ENCODE results near the gene CCDC167.
A peak's percentile ranks its signal among the peaks of the same experiment; 100 is the strongest.

The CCDC167 gene

DNA sequence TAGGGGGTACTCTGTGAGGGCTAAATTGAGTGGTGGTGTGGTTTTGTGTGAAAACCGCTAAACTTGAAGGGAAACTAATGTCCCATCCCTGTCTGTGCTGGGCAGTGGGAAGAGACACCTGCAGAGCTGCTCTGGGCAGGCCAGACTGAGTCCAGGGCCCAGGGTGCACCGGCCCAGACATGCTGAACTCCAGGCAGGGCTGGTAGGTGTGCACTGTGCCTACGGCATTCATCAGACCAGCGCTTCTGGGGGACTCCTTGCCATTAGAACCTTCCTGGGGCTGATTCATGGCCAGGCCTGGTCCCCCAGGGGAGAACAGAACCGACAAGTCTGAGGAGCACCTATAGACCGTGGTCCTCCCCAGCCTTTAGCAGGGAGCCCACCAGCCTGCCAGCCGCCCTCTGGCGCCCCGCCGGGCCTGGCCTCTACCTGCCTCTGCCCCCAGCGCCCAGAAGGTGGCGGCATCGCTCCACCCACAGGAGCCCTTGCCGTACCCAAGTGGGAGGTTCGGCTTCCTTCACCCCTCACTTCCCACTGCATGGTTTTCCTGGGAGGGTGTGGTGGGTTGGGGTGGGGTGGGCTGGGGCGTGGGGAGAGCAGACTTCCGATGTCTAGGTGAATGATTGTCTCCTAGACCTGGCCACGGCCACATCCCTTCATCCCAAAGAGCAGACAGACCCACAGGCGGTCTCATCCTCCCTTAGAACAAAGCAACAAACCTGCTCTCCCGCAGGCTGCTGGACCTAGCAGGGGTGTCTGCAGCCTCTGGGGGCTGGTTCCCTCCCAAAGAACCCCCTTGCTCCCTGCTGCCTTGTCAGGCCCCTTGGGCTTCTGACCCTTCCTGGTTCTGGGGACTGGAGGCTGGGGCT is 15.5 kb downstream of the CCDC167 start:
- DNase-seq (ENCODE audit: low read depth), result no peak
- TF ChIP-seq CTCF (IDR thresholded peaks at IDR 0.05; ENCODE audit: control insufficient read depth, insufficient read depth, low read depth, low read length, missing control alignments), result peak; percentile 92
- no peak overlapping the region for H3K4me3 ChIP-seq (ENCODE audit: control insufficient read depth, low read depth, low read length)

DNA sequence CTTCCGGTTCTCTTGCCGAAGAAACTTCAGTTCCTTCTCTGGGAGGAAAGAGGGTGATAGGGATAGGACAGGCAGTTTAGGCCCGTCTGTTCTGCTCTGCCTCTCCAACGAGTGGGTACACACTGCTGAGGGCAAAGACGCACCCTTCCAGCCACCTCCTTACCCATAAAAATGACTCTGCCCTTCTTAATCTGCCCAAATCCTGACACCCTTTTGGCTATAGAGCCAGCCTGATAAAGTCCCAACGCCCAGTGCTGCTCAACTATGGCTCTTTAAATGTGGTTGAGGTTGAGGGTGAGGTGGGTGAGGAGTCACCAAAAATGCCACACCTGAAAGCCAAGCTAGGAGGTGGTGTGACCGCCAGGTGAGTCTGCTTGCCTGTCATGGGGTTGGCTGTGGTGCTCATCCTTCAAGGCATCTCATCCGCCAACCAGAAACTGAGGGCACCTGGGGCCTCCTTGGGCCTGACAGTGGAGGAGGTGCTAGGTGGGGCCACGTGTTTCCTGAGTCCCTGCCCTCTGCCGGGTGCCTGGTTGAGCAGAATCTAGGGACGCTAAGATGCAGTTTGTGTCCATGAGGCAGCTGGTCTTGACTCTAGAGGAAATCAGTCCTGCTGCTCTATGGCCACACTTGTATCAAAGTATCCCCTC is 16.3 kb downstream of the CCDC167 start:
- TF ChIP-seq CTCF (IDR thresholded peaks at IDR 0.05; ENCODE audit: control insufficient read depth, insufficient read depth, low read depth, low read length, missing control alignments), result no peak
- DNase-seq (ENCODE audit: low read depth), result no peak

GRCh38 chr6:37482606-37483251 is 17.0 kb downstream of the CCDC167 start:
- no peak overlapping the region for H3K4me3 ChIP-seq (ENCODE audit: control insufficient read depth, low read depth, low read length)
- no peak for TF ChIP-seq CTCF (IDR thresholded peaks at IDR 0.05; ENCODE audit: control insufficient read depth, insufficient read depth, low read depth, low read length, missing control alignments)

More for the DNA sequence above, 16.3 kb downstream of the CCDC167 start:
- H3K4me3 ChIP-seq (ENCODE audit: control insufficient read depth, low read depth, low read length), result no peak overlapping the region

DNA sequence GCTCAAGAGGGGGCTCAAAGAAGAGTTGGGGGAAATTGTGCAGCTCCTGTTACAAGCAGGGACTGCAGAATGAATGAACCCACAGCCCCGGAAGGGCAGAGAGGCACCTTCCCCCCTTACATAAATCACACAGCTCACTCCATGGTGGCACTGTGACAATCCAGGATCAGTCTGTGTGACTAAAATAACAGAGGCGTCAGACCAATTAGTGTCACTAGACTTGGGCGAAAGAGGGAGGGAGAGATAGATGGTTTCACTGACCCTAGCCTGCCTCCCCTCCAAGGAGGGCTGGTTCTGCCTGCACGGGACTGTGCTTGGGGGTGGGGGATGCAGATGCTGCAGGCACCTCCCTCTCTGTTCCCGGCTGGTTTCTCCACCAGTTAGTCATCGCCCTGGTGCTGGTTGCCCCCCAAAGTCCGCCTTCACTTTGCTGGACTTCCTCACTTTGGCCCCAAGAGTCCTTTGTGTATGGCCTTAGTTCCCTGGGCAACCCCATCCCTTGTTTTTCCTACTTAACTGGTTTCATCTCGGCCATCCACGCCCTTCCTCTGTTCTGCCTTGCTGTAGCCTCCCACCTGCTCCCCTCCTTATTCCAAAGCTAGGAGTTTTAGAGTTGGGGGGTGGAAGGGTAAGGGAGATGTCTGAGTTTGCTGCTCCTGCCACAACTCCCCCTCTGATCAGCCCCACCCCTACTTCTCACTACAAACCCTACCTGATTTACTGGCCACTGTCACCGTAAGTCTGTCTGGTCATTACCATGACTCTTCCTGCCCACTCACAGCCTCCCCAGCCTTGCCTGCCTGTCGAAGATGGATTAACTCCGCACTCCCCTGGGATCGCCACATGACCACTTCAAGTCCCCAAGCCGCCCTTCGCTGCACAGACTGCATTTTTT is 17.7 kb downstream of the CCDC167 start:
- no peak for DNase-seq (ENCODE audit: low read depth)
- no peak for TF ChIP-seq CTCF (IDR thresholded peaks at IDR 0.05; ENCODE audit: control insufficient read depth, insufficient read depth, low read depth, low read length, missing control alignments)
- no peak overlapping the region for H3K4me3 ChIP-seq (ENCODE audit: control insufficient read depth, low read depth, low read length)

More at GRCh38 chr6:37482606-37483251, 17.0 kb downstream of the CCDC167 start:
- DNase-seq (ENCODE audit: low read depth), result no peak

DNA sequence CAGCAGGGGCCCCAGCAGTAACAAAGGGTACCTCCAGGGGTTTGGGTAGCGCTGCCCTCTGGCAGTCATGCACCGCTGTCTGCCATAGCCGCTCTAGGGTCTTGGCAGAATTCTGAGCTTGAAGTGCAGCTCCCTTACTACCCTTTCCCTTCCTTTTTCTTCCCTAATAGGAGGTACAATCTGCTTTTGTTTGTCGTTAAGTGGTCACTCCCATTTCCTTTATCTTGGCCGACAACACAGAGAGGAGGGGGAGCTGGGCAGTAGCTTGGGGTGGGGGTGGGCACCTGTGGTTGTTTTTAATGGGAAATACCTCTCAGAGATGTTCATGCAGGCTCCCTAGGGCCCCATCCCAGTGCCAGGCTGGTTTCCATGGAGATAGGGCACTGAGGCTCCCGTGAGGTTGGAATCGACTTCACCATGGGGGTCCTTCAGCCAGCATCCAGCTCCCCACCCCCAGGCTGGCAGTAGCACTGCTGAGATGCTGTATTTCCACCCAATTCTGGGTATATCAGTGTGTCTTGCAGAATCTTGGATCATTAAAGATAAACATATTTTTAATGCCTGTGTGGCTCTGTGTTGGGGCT is 18.6 kb downstream of the CCDC167 start:
- H3K4me3 ChIP-seq (ENCODE audit: control insufficient read depth, low read depth, low read length), result no peak overlapping the region
- no peak for DNase-seq (ENCODE audit: low read depth)
- no peak for TF ChIP-seq CTCF (IDR thresholded peaks at IDR 0.05; ENCODE audit: control insufficient read depth, insufficient read depth, low read depth, low read length, missing control alignments)
